RWPE1 (cell line): ENCODE data around the gene NPTN.

Experiments used
- CTCF ChIA-PET: fragments of 350-600 bp; sonication (Branson Sonifier 250); formaldehyde crosslinking; extraction: SDS; loops from one replicate; lab custom pipeline; 2021; lab: Yijun Ruan, JAX
- POLR2A ChIA-PET: fragments of 400-600 bp; formaldehyde crosslinking; extraction: SDS; loops from one replicate; lab custom pipeline; 2020; ENCODE audit warnings: antibody characterized with exemption; ENCODE audit not compliant: low non-redundant PET; lab: Yijun Ruan, JAX
- DNase-seq: peaks from one replicate; pipeline ENCODE4 v3.0.0; 2012; ENCODE audit warnings: low spot score
- H3K27ac ChIP-seq: fragments of 450-650 bp; 2 replicates; pipeline ENCODE4 v1.5.1; 2017
- CTCF ChIP-seq: fragments of 450-650 bp; conservative IDR thresholded peaks from 2 replicates; pipeline ENCODE4 v1.5.1; 2017; ENCODE audit warnings: low read depth, mild to moderate bottlenecking

The NPTN gene

DNA sequence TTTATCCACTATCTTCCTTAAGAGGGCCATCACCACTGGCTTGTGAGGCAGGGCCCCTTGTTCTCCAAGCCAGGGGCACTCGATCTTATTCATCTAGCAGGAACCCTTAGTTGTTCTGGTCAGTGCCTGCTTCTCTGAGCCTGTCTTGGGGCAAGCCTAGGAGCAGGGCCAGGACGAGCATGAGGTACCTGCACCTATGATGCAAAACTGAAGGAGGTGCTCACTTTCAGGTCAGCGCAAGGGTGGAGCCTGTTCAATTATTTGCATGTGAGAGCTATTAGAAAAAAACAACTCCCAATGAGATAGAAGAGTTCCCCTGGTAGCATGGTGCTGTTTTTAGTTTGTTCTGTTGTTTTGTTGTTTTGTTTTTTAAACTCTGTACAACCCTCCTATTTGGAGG, 46.0 kb upstream of the NPTN start:
- H3K27ac ChIP-seq = no peak overlapping the region
- DNase-seq = no peak
- TF ChIP-seq CTCF = no peak
- POLR2A ChIA-PET = no interaction called here
- CTCF ChIA-PET = interaction anchor here (3.9 kb wide), 1 partner anchor 19 kb away, joined by 79 read pairs; no protein-coding TSS in a partner anchor

GRCh38 chr15:73678498-73678897, 45.3 kb upstream of the NPTN start:
- DNase-seq = no peak
- ChIA-PET POLR2A (no interaction called here), CTCF (interaction anchor here (0.6 to 3.9 kb wide), 4 partner anchors 20 to 47 kb away, joined by 3 to 79 read pairs (median 14); no protein-coding TSS in a partner anchor)
- TF ChIP-seq CTCF = no peak
- H3K27ac ChIP-seq = no peak overlapping the region

- ChIA-PET CTCF (interaction anchor here (0.6 to 3.9 kb wide), 11 partner anchors 9 to 389 kb away, joined by 3 to 79 read pairs (median 10); partner anchors contain the start of gene NPTN), POLR2A (no interaction called here)
- H3K27ac ChIP-seq = no peak overlapping the region
- no peak for DNase-seq
- no peak for TF ChIP-seq CTCF
Observed at GRCh38 chr15:73677733-73678132, 44.5 kb upstream of the NPTN start.

- ChIA-PET CTCF (interaction anchor here (0.6 to 3.9 kb wide), 21 partner anchors 9 to 447 kb away, joined by 3 to 79 read pairs (median 4); partner anchors contain the start of gene NPTN), POLR2A (interaction anchor here (0.6 kb wide), 1 partner anchor 80 kb away, joined by 7 read pairs; no protein-coding TSS in a partner anchor)
- DNase-seq = peak; percentile 49
- peak; percentile 77 for TF ChIP-seq CTCF
- H3K27ac ChIP-seq = no peak overlapping the region
Observed at GRCh38 chr15:73677146-73677607, 44.0 kb upstream of the NPTN start.

GRCh38 chr15:73674587-73674986, 41.4 kb upstream of the NPTN start:
- DNase-seq = no peak
- ChIA-PET CTCF (interaction anchor here (0.9 kb wide), 1 partner anchor 26 kb away, joined by 3 read pairs; no protein-coding TSS in a partner anchor), POLR2A (no interaction called here)
- no peak for TF ChIP-seq CTCF
- H3K27ac ChIP-seq = no peak overlapping the region

DNA sequence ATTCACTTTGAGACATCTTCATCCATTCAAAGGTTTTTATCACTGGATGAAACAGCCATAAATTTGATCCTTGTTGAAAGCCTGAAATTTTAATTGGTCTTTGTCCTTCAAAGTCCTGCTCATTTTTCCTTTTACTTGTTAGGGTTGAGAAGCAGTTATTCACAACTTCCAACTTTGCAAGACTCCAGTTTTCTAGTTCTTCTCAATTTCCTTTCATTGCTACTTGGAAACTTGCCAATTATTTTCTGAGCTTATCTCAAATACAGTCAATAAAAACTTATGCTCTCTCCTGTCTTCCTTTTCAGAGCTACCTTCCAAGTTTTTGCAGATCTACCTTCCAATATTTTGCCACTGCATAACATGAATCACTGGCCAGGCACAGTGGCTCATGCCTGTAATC, 27.3 kb upstream of the NPTN start:
- ChIA-PET CTCF (no interaction called here), POLR2A (no interaction called here)
- DNase-seq = no peak
- no peak for TF ChIP-seq CTCF
- H3K27ac ChIP-seq = no peak overlapping the region
